GM12878 (cell line): Measurements from ENCODE around the gene FYTTD1.
"Not testable (repeated sequence)": the region's sequence is repeated elsewhere in the genome, so short reads cannot be mapped to it uniquely, and the experiment has no call there.

Source experiments
- CBFB ChIP-seq: IDR thresholded peaks from 2 replicates; pipeline ENCODE4 v1.6.1; 2016; ENCODE audit warnings: antibody characterized with exemption, low read depth
- JUNB ChIP-seq: IDR thresholded peaks from 2 replicates; pipeline ENCODE4 v1.6.1; 2016; ENCODE audit warnings: antibody characterized with exemption, mild to moderate bottlenecking

- not testable (repeated sequence) for TF ChIP-seq CBFB, JUNB
These were observed 18.2 kb upstream of the FYTTD1 start for GRCh38 chr3:197731483-197731882.
